HT-29 (cell line): Measurements from ENCODE around the gene GBP3. TPM values are rescaled to one million over a fixed set of nuclear protein-coding genes. Genes with fewer than 3 reads are reported as not detected.
"Not testable (repeated sequence)": the region's sequence is repeated elsewhere in the genome, so short reads cannot be mapped to it uniquely, and the experiment has no call there.

Source experiments
- DNase-seq: peaks from one replicate; pipeline ENCODE4 v3.0.0-alpha.2; 2015; ENCODE audit warnings: low spot score
- small RNA-seq: library from RNA; depleted of rRNA; stranded (forward); fragments of <200 nt; gene quantifications from one replicate; pipeline ENCODE3, GENCODE V24; 2014
- total RNA-seq: library from RNA; depleted of rRNA; stranded (reverse); fragments of >200 nt; shearing (Covaris generic); gene quantifications from 2 replicates; pipeline ENCODE4 v1.2.3, GENCODE V29; 2014; rRNA removed

Gene GBP3
- total RNA-seq, 1 experiment from 2014 or later = 8.6 TPM

- no peak for DNase-seq
Observed at GRCh38 chr1:88979054-88979748, 43.5 kb downstream of the GBP3 start.

GRCh38 chr1:88976235-88976634, 46.4 kb downstream of the GBP3 start:
- no peak for DNase-seq

GRCh38 chr1:88974616-88975172, 48.0 kb downstream of the GBP3 start:
- not testable (repeated sequence) for DNase-seq

- DNase-seq = peak; percentile 67
Observed at GRCh38 chr1:88973520-88974137, 49.0 kb downstream of the GBP3 start.

- DNase-seq = no peak
Observed at GRCh38 chr1:88961647-88962275, 60.9 kb downstream of the GBP3 start.

GRCh38 chr1:88961081-88961480, 61.6 kb downstream of the GBP3 start:
- DNase-seq = no peak

Small RNA genes within 50 kb of the gene (small RNA-seq; reads per million reads assigned to genes)
- gene RF00019 = not detected

Other genes starting within 250 kb of the GBP3 start
- 19.2 and 22.8 TPM in 2 replicates for gene GTF2B, start 131.3 kb downstream of the GBP3 start, total RNA-seq
- 7.3 and 8.8 TPM in 2 replicates for gene KYAT3, start 30.2 kb downstream of the GBP3 start, total RNA-seq
- 8.4 and 9.3 TPM in 2 replicates for gene RBMXL1, start 30.2 kb downstream of the GBP3 start, total RNA-seq
- 1.8 and 2.7 TPM in 2 replicates for gene GBP1, start 42.3 kb upstream of the GBP3 start, total RNA-seq
- 5.9 and 11.0 TPM in 2 replicates for gene GBP2, start 103.2 kb upstream of the GBP3 start, total RNA-seq
- gene GBP7, start 153.1 kb upstream of the GBP3 start, total RNA-seq = not detected in 2 replicates
- gene GBP4, start 176.1 kb upstream of the GBP3 start, total RNA-seq = 0.23 and 0.47 TPM in 2 replicates
- 0.03 TPM in 1 of 2 replicates, not detected in the other for gene GBP5, start 250.0 kb upstream of the GBP3 start, total RNA-seq